CD4-positive, alpha-beta T cell treated with Interferon gamma for 1 hour (primary cell): Measurements from ENCODE around the gene LIMK1.

ENCODE experiments used
- DNase-seq: peaks from one replicate; pipeline ENCODE4 v3.0.0-alpha.2; 2020

Gene LIMK1

GRCh38 chr7:74056096-74056915 is 27.3 kb upstream of the LIMK1 start:
- no peak for DNase-seq

- no peak for DNase-seq
Measured at GRCh38 chr7:74057216-74057925, 26.2 kb upstream of the LIMK1 start.

GRCh38 chr7:74057987-74058386 is 25.6 kb upstream of the LIMK1 start:
- DNase-seq, result no peak

- no peak for DNase-seq
Measured at GRCh38 chr7:74058486-74058885, 25.1 kb upstream of the LIMK1 start.

GRCh38 chr7:74059037-74059436 is 24.6 kb upstream of the LIMK1 start:
- DNase-seq, result no peak

DNA sequence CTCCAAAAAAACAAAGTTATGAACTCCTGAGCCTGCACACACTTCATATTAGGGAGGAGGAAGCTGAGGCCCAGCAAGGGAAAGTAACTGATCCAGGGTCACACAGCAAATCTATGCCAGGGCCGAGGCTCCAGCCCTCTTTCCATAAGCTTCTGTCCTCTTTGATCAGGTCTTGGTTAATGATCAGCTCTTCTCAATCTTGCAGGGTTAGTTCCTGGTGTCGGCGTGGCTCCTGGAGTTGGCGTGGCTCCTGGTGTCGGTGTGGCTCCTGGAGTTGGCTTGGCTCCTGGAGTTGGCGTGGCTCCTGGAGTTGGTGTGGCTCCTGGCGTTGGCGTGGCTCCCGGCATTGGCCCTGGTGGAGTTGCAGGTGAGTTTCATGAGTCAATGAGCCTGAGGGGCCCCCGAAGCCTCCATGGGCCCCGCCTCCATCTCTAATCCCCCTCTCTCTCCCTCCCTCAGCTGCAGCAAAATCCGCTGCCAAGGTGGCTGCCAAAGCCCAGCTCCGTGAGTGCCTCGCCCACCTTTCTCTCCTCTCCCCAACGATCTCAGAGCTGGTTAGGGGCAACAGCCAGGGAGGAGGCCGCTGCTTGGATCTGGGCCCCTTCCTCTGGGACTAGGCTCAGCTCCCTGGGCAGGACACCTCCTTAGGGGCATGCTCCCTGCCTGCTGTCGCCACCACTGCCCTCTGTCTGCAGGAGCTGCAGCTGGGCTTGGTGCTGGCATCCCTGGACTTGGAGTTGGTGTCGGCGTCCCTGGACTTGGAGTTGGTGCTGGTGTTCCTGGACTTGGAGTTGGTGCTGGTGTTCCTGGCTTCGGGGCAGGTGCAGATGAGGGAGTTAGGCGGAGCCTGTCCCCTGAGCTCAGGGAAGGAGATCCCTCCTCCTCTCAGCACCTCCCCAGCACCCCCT is 23.7 kb upstream of the LIMK1 start:
- DNase-seq, result no peak

DNA sequence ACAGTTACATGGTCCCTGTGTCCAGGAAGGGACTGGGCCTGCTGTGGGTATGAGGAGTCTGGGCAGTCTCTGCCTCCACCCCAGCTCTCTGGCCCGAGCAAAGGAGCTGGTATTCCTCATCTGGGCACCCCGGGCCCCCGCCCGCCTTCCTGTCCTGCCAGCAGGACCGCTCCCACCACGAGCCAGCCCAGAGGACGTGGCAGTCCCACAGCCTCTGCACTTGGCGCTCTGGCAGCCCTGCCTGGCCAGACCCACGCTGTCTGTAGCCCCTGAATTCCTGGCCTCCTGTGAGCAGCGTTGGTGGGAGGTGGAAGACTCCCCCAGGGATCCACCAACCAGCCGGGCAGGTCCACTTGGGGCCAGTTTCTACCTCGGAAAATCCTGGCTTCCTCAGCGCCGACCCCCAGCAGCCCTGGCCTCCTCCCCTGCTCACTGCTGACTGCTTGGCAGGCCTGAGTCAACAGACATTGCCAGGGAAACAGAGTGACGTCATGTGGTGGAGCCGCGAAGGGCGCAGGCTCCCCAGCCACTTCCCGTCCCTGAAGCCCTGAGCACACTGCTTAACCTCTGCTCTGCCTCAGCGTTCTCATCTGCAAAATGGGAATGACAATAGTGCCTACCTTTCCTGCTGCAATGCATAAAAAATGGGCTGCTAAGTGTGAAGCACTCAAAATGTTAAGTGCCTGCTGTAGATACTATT is 21.6 kb upstream of the LIMK1 start:
- peak; percentile 83 for DNase-seq

DNA sequence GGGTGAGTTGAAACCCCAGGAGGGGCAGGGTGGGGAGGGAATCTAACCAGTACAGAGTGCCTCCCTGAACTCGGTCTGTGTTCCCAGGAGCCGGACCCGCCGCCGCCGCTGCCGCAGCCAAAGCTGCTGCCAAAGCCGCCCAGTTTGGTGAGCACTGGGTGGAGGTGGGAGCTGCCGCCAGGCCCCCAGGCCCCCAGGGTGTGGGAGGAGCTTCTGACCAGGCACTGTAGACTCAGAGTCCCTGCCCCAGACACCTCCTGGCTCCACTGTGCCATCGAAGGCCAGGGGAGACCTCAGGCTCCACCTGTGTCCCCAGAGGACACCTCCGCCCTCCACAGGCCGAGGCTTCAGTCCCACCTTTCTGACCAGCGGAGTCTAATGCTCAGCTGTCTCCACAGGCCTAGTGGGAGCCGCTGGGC is 20.4 kb upstream of the LIMK1 start:
- no peak for DNase-seq

DNA sequence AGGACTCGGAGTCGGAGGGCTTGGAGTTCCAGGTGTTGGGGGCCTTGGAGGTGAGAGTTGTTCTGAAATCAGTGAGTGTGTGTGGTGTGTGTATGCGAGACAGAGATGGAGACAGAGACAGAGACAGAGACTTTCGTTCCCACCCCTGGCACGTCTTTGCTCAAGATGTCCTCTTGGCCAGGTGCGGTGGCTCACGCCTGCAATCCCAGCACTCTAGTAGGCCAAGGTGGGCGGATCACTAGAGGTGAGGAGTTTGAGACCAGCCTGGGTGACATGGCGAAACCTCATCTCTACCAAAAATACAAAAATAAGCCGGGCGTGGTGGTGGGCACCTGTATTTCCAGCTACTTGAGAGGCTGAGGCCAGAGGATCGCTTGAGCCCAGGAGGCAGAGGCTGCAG is 20.0 kb upstream of the LIMK1 start:
- no peak for DNase-seq

- DNase-seq, result no peak
Measured at GRCh38 chr7:74064696-74065095, 18.9 kb upstream of the LIMK1 start.

DNA sequence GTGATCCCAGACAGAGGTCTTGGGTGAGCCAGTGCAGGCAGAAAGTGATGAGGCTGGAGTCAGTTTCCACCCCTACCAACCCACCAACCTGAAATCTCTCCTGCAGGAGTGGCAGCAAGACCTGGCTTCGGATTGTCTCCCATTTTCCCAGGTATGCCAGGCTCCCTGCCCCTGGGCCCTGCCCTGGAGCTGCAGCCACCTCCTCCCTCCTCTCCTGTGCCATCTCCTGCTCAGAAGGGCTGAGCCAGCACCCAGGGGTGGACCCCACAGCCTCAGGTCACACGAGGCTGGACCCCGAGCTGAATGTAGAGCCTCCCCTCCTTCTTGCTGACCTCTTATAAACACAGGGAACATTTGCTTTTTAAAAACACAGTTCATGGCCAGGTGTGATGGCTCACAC is 17.0 kb upstream of the LIMK1 start:
- no peak for DNase-seq

- no peak for DNase-seq
Measured at GRCh38 chr7:74068378-74069085, 15.1 kb upstream of the LIMK1 start.

GRCh38 chr7:74069086-74069541 is 14.5 kb upstream of the LIMK1 start:
- DNase-seq, result no peak

DNA sequence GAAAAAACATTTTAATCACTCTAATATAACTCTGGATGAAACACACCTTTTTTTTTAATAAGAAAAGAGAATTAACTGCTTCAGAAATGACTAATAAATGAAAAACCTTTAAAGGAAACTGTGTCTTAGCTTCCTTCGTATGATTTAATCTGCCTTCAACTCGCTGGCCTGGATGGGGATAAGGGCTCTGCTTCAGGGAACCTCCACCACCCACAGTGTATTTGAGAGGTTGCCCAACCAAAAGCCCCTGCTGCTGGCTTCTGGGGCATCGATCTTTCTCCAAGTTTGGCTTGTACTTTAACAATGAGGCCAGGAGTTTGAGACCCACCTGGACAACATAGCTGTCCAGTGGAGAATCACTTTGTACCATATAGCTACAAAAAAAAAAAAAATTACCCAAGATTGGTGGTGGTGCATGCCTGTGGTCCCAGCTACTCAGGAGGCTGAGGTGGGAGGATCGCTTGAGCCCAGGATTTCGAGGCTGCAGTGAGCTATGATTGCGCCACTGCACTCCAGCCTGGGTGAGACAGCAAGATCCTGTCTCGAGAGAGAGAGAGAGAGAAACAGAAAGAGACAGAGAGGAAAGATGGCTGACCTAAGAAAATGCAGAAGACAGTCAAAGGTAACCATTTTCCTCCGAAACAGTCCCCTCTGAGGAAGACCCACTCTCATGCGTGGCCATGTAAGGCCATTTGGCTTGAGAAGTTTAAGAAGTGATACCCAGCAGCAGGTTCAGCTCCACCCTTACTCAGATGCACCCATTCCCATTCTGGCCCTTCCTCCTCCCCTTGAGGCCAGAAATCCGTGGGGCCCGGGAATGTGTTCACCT is 13.6 kb upstream of the LIMK1 start:
- no peak for DNase-seq

GRCh38 chr7:74070619-74070921 is 13.0 kb upstream of the LIMK1 start:
- DNase-seq, result no peak

- DNase-seq, result no peak
Measured at GRCh38 chr7:74071121-74071520, 12.5 kb upstream of the LIMK1 start.

- DNase-seq, result no peak
Measured at GRCh38 chr7:74074770-74075169, 8.8 kb upstream of the LIMK1 start.

DNA sequence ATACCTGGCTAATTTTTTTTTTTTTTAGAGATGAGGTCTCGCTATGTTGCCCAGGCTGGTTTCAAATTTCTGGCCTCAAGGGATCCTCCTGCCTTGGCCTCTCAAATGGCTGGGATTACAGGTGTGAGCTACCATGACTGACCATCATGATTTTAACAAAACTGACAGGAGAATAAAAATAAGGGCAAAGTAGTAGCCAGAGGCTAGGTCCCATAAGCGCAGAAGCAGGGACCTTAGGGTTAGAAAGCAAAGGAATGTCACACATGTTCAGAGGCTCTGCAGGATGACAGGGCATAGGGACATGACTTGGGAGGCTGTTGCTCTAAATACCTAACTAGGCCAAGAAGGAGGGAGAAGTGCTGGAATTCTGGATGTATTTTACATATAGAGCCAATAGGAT is 5.1 kb upstream of the LIMK1 start:
- no peak for DNase-seq

DNA sequence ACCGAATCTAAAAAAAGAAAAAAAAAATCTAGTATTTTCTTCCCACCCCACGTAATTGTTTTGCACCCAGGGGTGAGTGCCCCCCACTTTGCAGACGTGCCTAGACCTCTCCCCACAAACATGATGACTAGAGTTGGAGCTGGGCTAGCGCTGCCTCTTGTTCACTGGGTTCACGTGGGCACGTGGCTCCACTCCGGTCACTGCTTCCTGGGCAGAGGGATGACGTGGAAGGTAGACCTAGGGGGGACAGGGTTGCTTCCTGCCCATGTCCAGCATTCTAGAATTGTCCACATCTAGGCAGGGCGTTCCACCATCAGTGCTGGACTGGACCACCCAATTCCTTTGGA is 861 bp upstream of the LIMK1 start:
- DNase-seq, result no peak

- peak; percentile 60 for DNase-seq
Measured at GRCh38 chr7:74083928-74084721, 521 bp downstream of the LIMK1 start.
